ENCODE data around the gene GLYATL1B.
"Not testable (repeated sequence)": the region's sequence is repeated elsewhere in the genome, so short reads cannot be mapped to it uniquely, and the experiment has no call there.

GLYATL1B gene

GRCh38 chr11:59079086-59079485 is 7.0 kb upstream of the GLYATL1B start:
- no peak for ATAC-seq
- no peak for TF ChIP-seq TOX (CRISPR knock-in tag; IDR thresholded peaks at IDR 0.05; ENCODE audit: borderline replicate concordance)
- no peak for TF ChIP-seq ZNF8 (CRISPR knock-in tag; IDR thresholded peaks at IDR 0.05)

DNA sequence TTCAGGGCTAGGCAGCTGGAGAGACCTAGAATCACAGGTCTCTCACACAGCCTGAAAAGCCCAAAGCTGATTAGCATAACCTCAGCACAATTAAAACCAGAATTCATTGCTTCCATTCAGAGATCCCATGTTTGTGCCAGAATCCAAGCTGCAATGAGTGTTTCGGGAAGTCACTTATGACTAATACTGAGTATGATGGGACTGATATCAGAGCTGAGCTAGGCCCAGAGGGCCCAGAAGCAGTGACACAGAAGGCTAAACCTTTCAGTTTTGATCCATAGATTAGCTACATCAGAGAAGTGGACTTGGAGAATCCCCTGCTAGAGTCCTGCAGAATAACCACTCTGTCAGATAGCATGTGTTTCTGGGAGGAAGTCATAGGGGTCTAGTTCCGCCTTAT is 5.7 kb upstream of the GLYATL1B start:
- not testable (repeated sequence) for ATAC-seq

- not testable (repeated sequence) for ATAC-seq
These were observed 4.6 kb upstream of the GLYATL1B start for GRCh38 chr11:59081430-59082020.

GRCh38 chr11:59088162-59088561 is 2.1 kb downstream of the GLYATL1B start:
- ATAC-seq, result no peak
- TF ChIP-seq CREB5 (CRISPR knock-in tag; IDR thresholded peaks at IDR 0.05; ENCODE audit: low read depth) (no peak), BACH2 (CRISPR knock-in tag; IDR thresholded peaks at IDR 0.05; ENCODE audit: borderline replicate concordance) (no peak), ZNF70 (CRISPR knock-in tag; IDR thresholded peaks at IDR 0.05) (no peak), ARNTL (CRISPR knock-in tag; IDR thresholded peaks at IDR 0.05; ENCODE audit: borderline replicate concordance, low read depth) (no peak), ESRRG (CRISPR knock-in tag; IDR thresholded peaks at IDR 0.05) (no peak), OSR1 (CRISPR knock-in tag; IDR thresholded peaks at IDR 0.05) (no peak), TOX (CRISPR knock-in tag; IDR thresholded peaks at IDR 0.05; ENCODE audit: borderline replicate concordance) (no peak), ZFP30 (CRISPR knock-in tag; IDR thresholded peaks at IDR 0.05) (no peak), PATZ1 (CRISPR knock-in tag; IDR thresholded peaks at IDR 0.05; ENCODE audit: borderline replicate concordance) (no peak), ZC3H10 (CRISPR knock-in tag; IDR thresholded peaks at IDR 0.05) (no peak)
- TF ChIP-seq, protein P1, sequence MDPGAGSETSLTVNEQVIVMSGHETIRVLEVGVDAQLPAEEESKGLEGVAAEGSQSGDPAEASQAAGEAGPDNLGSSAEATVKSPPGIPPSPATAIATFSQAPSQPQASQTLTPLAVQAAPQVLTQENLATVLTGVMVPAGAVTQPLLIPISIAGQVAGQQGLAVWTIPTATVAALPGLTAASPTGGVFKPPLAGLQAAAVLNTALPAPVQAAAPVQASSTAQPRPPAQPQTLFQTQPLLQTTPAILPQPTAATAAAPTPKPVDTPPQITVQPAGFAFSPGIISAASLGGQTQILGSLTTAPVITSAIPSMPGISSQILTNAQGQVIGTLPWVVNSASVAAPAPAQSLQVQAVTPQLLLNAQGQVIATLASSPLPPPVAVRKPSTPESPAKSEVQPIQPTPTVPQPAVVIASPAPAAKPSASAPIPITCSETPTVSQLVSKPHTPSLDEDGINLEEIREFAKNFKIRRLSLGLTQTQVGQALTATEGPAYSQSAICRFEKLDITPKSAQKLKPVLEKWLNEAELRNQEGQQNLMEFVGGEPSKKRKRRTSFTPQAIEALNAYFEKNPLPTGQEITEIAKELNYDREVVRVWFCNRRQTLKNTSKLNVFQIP (CRISPR knock-in tag; IDR thresholded peaks at IDR 0.05; ENCODE audit: borderline replicate concordance, low read depth), result no peak

DNA sequence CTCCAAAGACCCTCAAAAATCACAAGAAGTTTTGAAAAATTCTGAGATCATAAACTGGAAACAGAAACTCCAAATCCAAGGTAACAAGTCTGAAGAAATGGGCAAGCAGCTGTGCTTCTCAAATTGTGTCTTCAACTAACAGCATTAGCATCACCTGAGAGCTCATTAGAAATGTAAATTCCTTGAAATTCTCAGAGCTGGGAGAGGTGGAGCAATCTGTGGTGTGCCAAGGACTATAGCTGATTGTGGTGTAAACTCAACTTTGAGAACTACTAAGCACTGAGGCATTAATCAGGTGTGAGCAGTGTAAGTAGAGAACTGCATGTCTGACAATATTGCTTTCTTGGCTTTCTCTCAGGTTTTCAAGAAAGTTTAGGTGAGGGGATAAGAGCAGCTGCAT is 7.5 kb downstream of the GLYATL1B start:
- not testable (repeated sequence) for ATAC-seq

GRCh38 chr11:59095225-59095624 is 9.1 kb downstream of the GLYATL1B start:
- ATAC-seq, result not testable (repeated sequence)

DNA sequence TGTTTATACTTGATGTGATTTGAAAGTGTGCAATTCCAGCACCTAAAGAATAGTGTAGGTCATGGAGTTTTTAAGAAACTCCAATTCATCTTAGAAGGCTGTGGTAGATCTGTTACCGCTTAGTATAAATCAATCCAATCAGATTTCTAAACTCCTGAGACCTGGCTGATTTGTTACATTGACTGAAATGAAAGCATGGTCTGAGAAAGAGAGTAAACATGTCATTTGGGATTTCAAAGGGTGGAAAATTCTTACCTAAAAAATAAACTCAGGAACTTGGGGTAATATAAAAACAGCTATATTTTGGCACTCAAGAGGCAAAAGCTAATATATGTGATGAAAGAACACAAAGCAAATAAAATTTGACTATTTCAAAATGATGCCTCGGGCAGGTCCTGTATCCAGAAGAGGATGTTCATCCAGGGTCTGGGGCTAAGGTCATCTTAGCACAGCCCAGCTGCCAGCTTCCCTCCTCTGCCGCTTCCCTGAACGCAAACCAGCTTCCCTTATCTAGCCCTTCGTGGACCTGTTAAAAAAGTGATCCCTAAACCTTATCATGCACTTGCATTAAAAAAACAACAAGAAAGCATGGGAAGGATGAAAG is 10.0 kb downstream of the GLYATL1B start:
- not testable (repeated sequence) for ATAC-seq

GRCh38 chr11:59097113-59097708 is 11.1 kb downstream of the GLYATL1B start:
- TF ChIP-seq CSDC2 (CRISPR knock-in tag; IDR thresholded peaks at IDR 0.05), result no peak
- TF ChIP-seq ZC3H10 (CRISPR knock-in tag; IDR thresholded peaks at IDR 0.05), result no peak
- TF ChIP-seq, protein P1 (CRISPR knock-in tag; IDR thresholded peaks at IDR 0.05; ENCODE audit: borderline replicate concordance, low read depth), result no peak
- no peak for TF ChIP-seq OSR1 (CRISPR knock-in tag; IDR thresholded peaks at IDR 0.05)
- TF ChIP-seq ZNF565 (CRISPR knock-in tag; conservative IDR thresholded peaks at IDR 0.05; ENCODE audit: low read depth), result no peak
- TF ChIP-seq PATZ1 (CRISPR knock-in tag; IDR thresholded peaks at IDR 0.05; ENCODE audit: borderline replicate concordance), result no peak
- TF ChIP-seq GLIS3 (CRISPR knock-in tag; IDR thresholded peaks at IDR 0.05), result no peak
- TF ChIP-seq CSRNP3 (CRISPR knock-in tag; IDR thresholded peaks at IDR 0.05), result no peak
- no peak for TF ChIP-seq ZFP30 (CRISPR knock-in tag; IDR thresholded peaks at IDR 0.05)
- peak; percentile 92 for ATAC-seq

DNA sequence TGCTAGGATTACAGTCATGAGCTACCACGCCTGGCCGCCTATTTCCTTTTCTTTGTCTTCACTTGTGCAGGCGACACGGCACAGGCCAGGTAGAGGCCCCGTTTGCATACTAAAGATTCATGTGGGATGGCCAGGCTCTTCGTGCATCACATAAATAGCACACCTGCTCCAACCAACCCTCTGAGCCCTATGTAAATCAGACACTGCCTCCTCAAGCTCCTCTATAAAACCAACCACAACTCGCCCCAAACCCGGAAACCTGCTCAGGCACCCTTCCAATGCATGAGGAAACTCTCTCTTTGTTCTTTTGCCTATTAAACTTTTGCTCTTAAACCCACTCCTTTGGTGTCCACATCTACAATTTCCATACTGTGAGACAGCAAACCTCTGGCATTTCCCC is 11.8 kb downstream of the GLYATL1B start:
- ATAC-seq, result not testable (repeated sequence)

Measured in SK-N-SH treated with all-trans-retinoic acid at 6 μM for 48 hours (cell line).